Measurements from ENCODE around the gene ACSF2. TPM values are rescaled to one million over a fixed set of nuclear protein-coding genes. Genes with fewer than 3 reads are reported as not detected.
A peak's percentile ranks its signal among the peaks of the same experiment; 100 is the strongest.

The ACSF2 gene
- total RNA-seq, 4 donors from 2014 or later, result 40.8 to 121 (median 64.3) TPM

DNA sequence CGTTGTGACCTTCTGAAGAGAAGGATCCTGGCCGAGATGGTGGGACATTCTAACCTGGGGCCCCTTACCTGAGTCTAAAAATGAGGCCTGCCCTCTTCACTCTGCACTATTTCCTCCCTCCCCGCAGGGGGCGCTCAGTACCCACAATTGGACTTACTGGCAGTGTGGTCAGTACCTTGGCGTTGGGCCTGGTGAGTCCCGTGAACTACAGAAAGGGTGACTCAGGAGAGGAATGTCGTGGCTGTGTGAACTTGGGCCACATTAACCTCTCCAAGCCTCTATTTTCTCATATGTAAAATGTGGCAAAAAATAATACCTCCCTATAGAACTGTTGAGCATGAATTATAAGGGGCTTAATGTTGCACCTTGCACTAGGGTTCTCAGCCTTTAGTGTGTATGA lies 56.5 kb downstream of the ACSF2 start:
- WGBS, 2 donors, result 5 to 10% methylated on average over 7 of the region's 7 CpGs
- peak; percentile 94 to 99 for DNase-seq (ENCODE audit: low spot score in 2 of 2)
- TF ChIP-seq CTCF (IDR thresholded peaks at IDR 0.05) (peak in 1 of 3 donors; percentile 92), POLR2A (IDR thresholded peaks at IDR 0.05) (no peak)
- H3K4me3 ChIP-seq (ENCODE audit: low read depth, poor library complexity, severe bottlenecking), result no peak overlapping the region
- intact Hi-C loops (cut with DNase I; ENCODE audit: low total_unique reads), result loop anchor here (5.0 to 10.0 kb wide), 3 partner anchors 52 to 215 kb away; partner anchors contain the start of gene EPN3

DNA sequence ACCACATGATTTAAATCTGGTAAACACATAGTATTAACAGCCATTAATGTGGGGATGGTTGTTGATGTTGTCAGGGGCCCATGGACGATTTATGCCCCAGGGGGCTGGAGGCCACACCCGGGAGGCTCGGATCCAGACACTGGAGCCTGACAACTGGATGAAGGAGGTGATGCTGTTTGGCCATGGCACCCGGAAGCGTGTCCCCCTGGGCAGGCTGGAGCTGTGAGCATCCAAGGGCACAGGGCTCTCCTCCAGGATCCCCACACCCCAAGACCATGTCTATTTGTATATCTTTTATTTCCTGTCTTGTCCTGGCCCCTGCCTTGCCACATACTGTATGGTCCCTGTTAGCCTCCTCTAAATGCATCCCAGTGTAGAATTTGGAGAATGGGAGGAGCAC lies 57.2 kb downstream of the ACSF2 start:
- no peak for DNase-seq (ENCODE audit: low spot score in 2 of 2)
- no peak for TF ChIP-seq POLR2A (IDR thresholded peaks at IDR 0.05)
- no peak for TF ChIP-seq CTCF (IDR thresholded peaks at IDR 0.05)
- 60 to 63% methylated on average over 5 of the region's 5 CpGs for WGBS, 2 donors
- no peak overlapping the region for H3K4me3 ChIP-seq (ENCODE audit: low read depth, poor library complexity, severe bottlenecking)
- intact Hi-C loops (cut with DNase I; ENCODE audit: low total_unique reads), result loop anchor here (5.0 to 10.0 kb wide), 3 partner anchors 52 to 214 kb away; partner anchors contain the start of gene EPN3

DNA sequence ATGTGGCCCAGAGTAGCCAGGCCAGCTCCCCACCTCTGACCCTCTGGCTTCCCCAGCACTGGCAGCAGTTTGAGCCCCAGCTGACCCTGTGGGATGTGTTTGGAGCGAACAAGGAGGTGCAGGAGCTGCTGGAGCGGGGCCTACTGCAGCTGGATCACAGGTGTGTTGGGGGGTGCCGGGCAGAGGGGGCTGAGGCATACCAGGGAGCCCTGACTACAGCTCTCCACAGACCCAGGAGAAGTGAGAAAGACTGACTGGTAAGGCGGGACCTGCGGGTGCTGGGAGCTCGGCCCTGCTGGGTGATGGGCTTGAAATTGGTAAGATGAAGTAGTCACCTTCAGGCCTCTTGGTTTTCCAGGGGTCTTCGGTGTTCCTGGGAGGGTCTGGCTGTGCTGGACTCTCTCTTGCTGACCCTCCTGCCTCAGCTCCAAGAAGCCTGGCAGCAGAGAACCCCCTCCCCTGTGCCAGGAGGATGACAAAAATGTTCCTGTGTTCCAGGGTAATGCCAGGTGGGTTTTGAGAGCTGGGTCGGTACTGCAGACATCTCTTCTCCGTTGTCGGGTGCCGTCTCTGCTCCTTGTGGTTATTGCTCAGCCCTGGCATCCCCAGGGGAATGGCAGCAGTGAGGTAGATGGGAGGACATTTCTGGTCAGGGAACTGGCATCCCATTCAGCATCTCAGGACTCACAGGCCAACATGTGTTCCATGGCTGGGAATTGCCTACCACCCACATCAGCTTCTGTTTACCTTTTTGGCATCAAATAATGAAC lies 58.6 kb downstream of the ACSF2 start:
- WGBS, 2 donors, result 93% methylated on average over 11 of the region's 11 CpGs
- no peak overlapping the region for H3K4me3 ChIP-seq (ENCODE audit: low read depth, poor library complexity, severe bottlenecking)
- DNase-seq (ENCODE audit: low spot score in 2 of 2), result no peak
- intact Hi-C loops (cut with DNase I; ENCODE audit: low total_unique reads), result loop anchor here (5.0 to 10.0 kb wide), 3 partner anchors 50 to 213 kb away; partner anchors contain the start of gene EPN3
- TF ChIP-seq CTCF (IDR thresholded peaks at IDR 0.05), result no peak
- no peak for TF ChIP-seq POLR2A (IDR thresholded peaks at IDR 0.05)

DNA sequence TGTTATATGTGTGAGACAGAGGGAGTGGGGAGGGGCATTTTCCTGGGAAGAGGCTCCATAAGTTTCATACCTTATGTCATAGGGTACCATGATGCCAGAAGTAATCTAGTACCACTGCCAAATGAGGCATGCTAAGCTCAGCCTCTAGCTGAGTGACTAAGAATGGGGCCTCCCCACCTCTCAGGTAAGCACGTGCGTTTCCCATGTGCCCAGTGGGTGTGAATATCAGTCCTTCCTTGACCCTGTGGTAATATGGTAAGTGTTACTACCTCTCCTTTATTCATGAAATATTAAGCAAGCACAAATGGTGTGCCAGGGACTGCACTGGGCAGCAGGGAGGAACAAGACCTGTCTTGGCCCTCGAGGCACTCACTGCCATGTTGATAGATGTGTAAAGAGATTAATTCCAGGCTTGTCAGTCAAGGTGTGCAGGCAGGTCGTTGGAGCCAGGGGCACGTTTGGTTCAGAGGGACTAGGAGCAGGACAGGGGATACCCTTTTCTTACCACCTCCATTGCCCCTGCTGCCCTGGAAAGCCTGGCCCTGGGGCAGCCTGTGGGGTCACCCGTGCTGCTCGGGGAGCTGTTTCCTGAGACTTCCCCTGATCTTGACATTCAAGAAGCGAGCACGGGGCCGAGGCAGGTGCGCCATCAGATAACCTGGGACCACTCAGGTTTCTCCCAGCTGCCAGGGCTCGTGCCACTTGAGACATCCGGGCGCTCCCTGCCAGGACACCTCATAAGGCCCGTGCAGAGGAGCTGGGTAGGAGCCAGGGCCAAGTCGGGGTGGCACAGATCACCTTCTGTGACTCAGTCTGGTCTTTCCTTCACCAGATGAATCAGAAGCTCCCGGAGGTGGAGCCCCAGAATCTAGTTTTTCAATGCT lies 61.4 kb downstream of the ACSF2 start:
- intact Hi-C loops (cut with DNase I; ENCODE audit: low total_unique reads), result loop anchor here (10.0 kb wide), 2 partner anchors 47 to 137 kb away; partner anchors contain the start of gene EPN3
- no peak overlapping the region for H3K4me3 ChIP-seq (ENCODE audit: low read depth, poor library complexity, severe bottlenecking)
- peak in 1 of 2 donors; percentile 62 for DNase-seq (ENCODE audit: low spot score in 2 of 2)
- TF ChIP-seq CTCF (IDR thresholded peaks at IDR 0.05) (no peak), POLR2A (IDR thresholded peaks at IDR 0.05) (no peak)
- 44 to 50% methylated on average over 16 to 17 of the region's 17 CpGs for WGBS, 2 donors

DNA sequence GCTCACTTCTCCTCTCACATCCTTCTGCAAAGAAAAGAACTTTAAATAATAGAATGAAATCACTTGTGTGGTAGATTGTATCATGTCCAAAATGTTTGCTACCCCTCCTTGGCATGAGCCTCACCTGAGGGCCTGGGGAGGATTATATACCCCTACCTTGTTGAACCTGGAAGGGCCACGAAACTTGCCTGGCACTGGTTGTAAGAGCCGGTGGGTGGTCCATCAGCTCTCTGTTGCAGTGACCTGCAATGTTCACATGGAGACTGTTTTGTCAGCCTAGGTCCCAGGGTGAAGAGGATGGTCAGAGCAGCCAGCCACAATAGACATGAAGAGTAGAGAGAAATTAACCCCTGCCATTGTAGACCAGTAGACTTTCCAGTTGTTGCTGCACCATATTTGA lies 62.9 kb downstream of the ACSF2 start:
- intact Hi-C loops (cut with DNase I; ENCODE audit: low total_unique reads), result loop anchor here (10.0 kb wide), 2 partner anchors 46 to 136 kb away; partner anchors contain the start of gene EPN3
- TF ChIP-seq CTCF (IDR thresholded peaks at IDR 0.05) (no peak), POLR2A (IDR thresholded peaks at IDR 0.05) (no peak)
- H3K4me3 ChIP-seq (ENCODE audit: low read depth, poor library complexity, severe bottlenecking), result no peak overlapping the region
- DNase-seq (ENCODE audit: low spot score in 2 of 2), result no peak
- 88 to 96% methylated on average over 2 of the region's 2 CpGs for WGBS, 2 donors
